T-helper 1 cell treated with Interleukin-12 subunit alpha and Interleukin-12 subunit beta and Interleukin-4 antibody, amounts not matched to agents 30 ng/mL and 1 ng/mL, for 36 hours (primary cell): Measurements from ENCODE around the gene ZNF524. TPM values are rescaled to one million over a fixed set of nuclear protein-coding genes. Genes with fewer than 3 reads are reported as not detected.

Source experiments
- intact Hi-C: fragments of 100-400 bp; cut with micrococcal nuclease; formaldehyde crosslinking; loops from one replicate; pipeline ENCODE4 v1.15.1; 2024
- total RNA-seq: library from RNA; stranded (reverse); gene quantifications from 2 replicates; pipeline ENCODE4 v1.2.3, GENCODE V29; 2022

The ZNF524 gene
- total RNA-seq, 1 donor from 2014 or later, result 21.0 TPM

DNA sequence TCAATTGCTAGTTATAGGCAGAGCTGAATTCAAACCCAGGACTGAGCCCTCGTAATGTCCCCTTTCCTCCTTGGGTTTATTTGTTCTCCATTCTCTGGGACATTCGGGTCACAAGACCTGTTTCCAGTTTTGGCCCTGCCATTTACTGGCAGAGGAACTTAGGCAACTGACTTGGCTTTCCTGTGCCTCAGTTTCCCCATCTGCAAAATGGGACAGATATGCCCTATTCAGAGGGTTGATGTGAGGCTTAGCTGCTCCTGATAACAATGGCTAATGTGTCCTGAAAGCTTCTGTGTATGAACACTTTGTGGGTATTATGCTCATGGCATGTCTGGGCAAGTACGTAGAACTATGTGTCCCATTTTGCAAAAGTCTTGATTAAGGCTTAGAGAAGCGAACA, 996 bp downstream of the ZNF524 start:
- intact Hi-C loops, result loop anchor here (10.0 kb wide), 2 partner anchors 714 to 1736 kb away; partner anchors contain the start of genes MYADM and ZSCAN5A

DNA sequence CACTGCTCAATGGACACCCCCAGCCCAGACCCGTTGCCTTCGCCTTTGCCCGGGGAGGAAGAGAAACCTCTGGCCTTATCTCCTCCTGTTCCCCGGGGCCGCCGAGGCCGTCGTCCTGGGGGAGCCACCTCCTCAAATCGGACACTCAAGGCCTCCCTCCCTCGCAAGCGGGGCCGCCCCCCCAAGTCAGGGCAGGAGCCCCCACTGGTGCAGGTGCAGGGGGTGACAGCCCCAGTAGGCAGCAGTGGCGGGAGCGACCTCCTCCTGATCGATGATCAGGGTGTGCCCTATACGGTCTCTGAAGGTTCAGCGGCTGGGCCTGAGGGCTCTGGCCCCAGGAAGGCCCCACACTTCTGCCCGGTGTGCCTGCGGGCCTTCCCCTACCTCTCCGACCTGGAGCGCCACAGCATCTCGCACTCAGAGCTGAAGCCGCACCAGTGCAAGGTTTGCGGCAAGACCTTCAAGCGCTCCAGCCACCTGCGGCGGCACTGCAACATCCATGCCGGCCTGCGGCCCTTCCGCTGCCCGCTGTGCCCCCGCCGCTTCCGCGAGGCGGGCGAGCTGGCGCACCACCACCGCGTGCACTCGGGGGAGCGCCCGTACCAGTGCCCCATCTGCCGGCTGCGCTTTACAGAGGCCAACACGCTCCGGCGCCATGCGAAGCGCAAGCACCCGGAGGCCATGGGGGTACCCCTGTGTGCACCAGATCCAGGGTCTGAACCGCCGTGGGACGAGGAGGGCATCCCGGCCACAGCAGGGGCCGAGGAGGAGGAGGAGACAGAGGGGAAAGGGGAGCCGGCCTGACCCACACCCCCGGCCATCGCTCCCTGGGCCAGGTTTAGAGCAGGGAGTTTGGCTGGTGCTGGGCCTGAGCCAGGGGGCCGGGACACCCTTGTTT, 2.3 kb downstream of the ZNF524 start:
- intact Hi-C loops, result loop anchor here (10.0 kb wide), 2 partner anchors 712 to 1738 kb away; partner anchors contain the start of genes MYADM and ZSCAN5A

DNA sequence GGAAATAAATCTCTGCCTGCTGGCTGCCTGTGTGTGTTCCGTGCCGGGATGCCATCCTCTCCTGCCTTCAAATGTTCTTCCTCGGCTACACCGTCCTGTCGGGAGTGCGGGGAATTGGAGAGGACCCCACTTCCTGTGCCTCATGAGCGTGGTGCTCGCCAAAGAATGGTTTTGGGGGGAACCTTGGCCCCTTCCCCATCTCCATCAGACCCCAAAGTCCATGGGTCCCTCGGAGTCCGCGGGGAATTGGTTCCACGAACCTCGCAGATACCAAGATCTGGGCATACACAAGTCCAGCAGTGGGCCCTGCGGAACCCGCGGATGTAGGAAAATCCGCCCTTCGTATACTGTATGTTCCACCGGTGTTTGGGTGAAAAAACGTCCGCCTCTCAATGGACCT, 3.0 kb downstream of the ZNF524 start:
- intact Hi-C loops, result loop anchor here (10.0 kb wide), 2 partner anchors 712 to 1738 kb away; partner anchors contain the start of genes MYADM and ZSCAN5A

DNA sequence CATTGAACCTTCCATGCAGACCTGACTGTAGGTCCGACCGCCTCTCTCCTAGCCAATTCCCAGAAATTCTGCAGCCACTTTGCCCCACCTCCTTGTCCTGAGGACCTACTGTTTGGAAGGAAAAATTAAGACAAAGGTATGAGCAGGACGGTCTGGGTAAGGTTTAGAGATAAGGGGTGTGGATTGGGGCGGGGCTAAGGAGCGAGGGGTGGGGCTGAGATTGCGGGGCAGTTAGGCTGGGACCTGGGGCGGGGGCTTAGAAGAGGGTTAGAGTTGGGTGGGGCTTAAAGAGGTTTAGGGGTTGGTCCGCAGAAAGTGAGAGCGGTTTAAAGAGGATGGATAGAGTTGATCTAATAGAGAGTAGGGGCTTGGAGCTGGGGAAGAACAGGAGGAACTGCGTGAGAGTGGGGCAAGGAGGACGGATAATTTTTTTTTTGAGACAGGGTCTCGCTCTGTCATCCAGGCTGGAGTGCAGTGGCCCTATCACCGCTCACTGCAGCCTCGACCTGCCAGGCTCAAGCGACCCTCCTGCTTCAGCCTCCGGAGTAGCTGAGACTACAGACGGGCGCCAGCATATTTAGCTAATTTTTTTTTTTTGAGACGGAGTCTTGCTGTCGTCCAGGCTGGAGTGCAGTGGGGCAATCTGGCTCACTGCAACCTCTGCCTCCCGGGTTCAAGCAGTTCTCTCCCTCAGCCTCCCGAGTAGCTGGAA, 3.6 kb downstream of the ZNF524 start:
- intact Hi-C loops, result loop anchor here (10.0 kb wide), 2 partner anchors 711 to 1739 kb away; partner anchors contain the start of genes MYADM and ZSCAN5A

DNA sequence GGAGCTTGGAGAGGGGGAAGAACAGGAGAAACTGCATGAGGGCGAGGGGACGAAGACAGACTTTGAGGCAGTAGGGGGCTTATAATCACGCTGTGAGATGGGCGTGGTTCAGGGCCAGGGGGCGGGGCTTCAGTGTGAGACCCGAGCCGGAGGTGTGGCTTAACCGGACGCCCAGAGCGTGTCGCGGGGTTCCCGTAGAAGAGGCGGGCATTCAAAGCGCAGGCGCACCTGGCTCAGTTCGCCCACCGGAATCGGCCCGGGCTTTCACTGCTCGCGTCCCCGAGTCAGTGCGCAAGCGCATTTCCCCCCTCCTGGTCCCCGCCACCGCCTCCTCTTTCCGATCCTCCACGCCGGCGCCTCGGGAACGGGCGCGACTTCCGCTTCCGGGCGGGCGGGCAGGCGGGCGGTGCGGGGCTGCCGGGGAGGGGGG, 5.1 kb downstream of the ZNF524 start:
- intact Hi-C loops, result loop anchor here (1.0 to 10.0 kb wide), 9 partner anchors 18 to 1740 kb away; partner anchors contain the start of genes ISOC2, MYADM, PRPF31 and TFPT

DNA sequence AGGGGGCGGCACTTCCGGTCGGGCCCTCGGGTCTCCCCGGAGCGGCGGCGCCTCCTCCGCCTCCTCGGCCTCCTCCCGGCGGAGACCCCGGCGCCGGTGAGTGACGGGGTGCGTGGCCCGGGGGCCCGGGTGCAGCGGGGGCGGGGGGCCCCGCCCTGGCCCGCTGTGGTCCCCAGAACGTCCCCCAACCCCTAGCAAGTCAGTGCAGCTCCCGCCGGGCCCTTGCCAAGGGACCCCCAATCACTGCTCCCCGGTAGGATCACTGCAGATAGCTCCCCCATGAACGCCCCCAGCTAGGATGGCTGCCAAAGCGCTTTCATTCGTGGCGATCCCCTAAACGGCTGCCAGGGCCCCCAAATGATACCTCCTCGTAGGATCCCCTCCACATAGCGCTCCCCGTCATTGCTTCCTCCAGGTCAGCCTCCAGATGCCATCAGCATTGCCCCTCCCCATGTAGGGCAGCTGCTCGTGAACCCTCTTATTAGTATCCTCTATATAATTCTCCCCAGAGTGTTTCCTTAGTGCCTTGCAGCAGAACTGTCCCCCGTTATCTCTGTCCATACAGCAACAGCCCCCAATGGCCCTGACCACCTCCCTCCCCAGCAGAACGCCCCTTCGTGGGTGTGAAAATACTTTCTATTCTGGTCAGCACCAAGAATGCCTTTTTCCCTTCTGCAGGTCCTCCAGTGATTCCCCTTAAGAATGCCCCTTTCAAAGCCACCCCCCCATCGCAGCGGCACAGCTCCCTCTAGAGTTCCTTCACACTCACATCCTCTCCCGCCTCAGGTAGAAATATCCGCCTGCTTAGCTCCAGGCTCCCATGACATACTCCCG, 5.8 kb downstream of the ZNF524 start, which contains the start of gene ZNF865:
Gene ZNF865, plus strand, starts transcription at position 11 of the 834 bp plus-strand sequence. CDS start 7,972 bp downstream, outside the sequence.
- intact Hi-C loops, result loop anchor here (1.0 to 10.0 kb wide), 11 partner anchors 8 to 1741 kb away; partner anchors contain the start of genes ISOC2, MYADM, PRPF31 and TFPT

DNA sequence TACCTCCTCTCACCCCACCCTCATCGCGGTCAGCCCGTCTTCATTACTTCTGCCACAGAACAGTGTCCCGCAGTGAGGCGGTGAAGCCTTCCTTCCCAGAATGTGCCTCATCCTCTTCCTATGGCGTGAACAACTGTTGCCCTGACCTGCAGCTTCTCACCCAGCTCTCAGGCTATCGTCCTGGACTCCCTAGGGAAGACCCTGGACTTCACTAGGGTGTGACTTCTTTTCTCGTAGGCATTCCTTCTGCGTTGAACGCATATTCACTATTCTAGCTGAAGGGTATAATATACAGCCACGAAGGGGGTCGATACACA, 6.3 kb downstream of the ZNF524 start:
- intact Hi-C loops, result loop anchor here (1.0 to 10.0 kb wide), 4 partner anchors 8 to 1742 kb away; partner anchors contain the start of genes MYADM and ZSCAN5A

DNA sequence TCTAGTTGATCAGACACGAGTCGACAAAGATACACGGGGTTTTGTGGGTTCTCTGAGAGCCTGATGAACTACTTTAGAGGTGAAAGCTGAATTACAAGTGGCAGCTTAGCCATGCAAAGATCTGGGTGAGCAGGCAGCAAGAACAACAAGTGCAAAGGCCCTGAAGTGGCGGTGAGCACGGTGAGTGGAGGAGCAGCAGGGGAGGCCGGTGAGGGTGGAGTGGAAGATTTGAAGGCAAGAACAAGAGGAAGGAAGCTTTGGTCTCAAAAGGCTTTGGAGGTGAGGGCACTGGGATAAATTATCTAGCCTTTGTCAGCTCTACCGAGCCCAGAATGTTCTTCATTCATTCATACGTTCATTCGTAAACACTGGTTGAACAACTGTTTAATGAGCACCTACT, 6.7 kb downstream of the ZNF524 start:
- intact Hi-C loops, result loop anchor here (1.0 to 10.0 kb wide), 4 partner anchors 9 to 1742 kb away; partner anchors contain the start of genes MYADM and ZSCAN5A

DNA sequence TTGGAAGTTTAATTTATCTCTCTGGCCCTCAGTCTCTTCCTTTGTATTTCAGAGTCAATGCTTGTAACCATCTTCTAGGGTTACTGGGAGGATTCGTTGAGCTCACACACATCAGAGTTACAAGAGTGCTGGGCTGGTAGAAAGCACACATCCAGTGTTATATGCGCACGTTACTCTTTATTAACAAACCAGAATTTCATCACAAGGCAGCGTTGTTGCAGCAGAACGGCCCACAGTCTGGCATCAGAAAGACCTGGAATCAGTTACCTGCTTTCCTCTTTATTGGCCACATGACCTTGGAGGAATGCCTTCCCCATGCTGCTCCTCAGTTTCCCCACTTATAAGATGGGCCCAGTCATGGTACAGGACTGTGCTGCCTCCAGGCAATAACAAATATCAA, 9.2 kb downstream of the ZNF524 start:
- intact Hi-C loops, result loop anchor here (10.0 kb wide), 2 partner anchors 705 to 1745 kb away; partner anchors contain the start of genes MYADM and ZSCAN5A

DNA sequence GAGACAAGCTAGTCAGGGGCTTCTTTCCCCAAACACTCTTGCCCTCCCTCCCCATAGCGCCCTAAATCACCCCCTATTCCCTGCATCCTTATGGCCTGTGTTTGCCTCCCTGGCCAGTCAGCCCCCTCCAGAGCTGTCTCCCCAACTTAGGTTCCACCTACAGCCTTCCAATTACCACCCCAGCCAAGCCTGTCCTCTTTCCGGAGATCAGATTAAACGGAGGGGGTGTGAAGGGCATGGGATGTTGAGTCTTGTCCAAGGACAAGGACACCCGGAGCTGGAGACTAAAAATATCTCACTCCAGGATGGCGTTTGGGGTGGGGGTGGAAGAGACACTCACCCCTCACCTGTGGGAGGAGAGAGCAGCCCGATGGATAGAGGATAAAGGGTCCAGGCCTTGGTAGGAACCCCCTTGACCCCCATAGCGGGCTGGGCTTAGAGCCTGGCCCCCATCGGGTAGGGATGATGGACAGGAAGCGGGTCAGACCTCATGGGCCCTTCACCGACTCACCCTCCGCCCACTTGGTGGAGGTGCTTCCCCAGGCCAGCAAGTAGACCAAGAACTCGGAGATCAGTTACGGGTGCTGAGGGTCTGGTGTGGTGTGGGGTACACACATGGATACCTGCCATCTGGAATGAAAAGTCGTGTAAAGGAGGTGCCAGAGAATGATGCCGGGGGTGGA, 11.4 kb downstream of the ZNF524 start:
- intact Hi-C loops, result no loop called here

DNA sequence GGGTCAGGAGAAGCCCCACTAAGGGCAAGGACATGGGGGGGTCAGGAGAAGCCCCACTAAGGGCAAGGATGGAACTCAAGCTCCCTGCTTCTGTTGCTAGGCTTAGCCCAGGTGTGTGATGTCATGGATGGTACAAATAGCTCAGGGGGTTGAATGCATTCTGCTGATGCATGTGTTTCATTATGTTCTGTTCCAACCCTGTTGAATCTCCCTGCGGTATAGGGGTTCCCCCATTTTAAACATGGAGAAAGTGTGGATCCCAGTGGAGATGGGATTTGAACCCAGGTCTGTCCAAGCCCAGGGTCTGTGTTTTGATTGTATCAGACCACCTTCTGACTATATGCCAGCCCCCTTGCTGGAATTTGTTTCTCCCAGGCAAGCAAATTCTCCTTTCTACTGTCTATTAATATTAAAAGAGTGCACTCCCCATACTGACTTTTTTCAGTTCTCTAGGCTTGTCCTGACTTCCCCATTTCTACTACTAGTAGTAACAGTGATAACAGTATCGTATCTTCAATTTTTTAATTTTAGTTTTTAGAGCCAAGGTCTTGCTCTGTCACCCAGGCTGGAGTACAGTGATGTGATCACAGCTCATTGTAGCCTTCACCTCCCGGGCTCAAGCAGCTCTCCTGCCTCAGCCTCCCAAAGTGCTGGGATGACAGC, 12.0 kb downstream of the ZNF524 start:
- intact Hi-C loops, result no loop called here

DNA sequence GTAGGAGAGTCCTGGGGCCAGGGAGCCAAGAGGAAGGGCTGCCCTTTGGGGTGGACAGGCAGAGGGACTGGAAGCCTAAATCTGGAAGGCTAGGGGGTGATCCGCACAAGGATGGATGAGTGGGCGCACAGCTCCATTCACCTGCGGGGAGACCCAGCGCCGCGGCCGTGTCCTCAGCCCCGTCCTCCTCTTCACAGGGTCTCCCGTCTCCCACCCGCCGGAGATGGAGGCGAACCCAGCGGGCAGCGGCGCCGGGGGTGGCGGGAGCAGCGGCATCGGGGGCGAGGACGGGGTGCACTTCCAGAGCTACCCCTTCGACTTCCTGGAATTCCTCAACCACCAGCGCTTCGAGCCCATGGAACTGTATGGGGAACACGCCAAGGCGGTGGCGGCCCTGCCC, 13.3 kb downstream of the ZNF524 start:
- intact Hi-C loops, result no loop called here

DNA sequence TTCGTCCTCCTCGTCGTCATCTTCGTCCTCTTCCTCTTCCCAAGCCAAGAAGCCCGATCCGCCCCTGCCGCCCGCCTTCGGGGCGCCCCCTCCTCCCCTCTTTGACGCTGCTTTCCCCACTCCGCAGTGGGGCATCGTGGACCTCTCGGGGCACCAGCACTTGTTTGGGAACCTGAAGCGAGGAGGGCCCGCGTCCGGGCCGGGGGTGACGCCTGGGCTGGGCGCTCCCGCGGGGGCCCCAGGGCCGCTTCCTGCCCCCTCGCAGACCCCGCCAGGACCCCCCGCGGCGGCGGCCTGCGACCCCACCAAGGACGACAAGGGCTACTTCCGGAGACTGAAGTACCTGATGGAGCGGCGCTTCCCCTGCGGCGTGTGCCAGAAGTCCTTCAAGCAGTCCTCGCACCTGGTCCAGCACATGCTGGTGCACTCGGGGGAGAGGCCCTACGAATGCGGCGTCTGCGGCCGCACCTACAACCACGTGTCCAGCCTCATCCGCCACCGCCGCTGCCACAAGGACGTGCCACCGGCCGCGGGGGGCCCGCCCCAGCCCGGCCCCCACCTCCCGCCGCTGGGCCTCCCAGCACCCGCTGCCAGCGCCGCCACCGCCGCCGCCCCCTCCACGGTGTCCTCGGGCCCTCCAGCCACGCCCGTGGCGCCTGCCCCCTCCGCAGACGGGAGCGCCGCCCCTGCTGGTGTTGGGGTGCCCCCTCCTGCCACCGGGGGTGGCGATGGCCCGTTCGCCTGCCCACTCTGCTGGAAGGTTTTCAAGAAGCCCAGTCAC, 14.0 kb downstream of the ZNF524 start:
- intact Hi-C loops, result no loop called here

DNA sequence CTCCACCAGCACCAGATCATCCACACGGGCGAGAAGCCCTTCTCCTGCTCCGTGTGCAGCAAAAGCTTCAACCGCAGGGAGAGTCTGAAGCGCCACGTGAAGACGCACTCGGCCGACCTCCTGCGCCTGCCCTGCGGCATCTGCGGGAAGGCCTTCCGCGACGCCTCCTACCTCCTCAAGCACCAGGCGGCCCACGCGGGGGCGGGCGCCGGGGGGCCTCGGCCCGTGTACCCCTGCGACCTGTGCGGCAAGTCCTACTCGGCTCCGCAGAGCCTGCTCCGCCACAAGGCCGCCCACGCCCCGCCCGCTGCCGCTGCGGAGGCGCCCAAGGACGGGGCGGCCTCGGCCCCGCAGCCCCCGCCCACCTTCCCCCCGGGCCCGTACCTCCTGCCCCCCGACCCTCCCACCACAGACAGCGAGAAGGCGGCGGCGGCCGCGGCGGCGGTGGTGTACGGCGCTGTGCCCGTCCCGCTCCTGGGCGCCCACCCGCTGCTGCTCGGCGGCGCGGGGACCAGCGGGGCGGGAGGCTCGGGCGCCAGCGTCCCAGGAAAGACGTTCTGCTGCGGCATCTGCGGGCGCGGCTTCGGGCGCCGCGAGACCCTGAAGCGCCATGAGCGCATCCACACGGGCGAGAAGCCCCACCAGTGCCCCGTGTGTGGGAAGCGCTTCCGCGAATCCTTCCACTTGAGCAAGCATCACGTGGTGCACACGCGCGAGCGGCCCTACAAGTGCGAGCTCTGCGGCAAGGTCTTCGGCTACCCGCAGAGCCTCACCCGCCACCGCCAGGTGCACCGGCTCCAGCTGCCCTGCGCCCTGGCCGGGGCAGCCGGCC, 14.8 kb downstream of the ZNF524 start:
- intact Hi-C loops, result no loop called here

DNA sequence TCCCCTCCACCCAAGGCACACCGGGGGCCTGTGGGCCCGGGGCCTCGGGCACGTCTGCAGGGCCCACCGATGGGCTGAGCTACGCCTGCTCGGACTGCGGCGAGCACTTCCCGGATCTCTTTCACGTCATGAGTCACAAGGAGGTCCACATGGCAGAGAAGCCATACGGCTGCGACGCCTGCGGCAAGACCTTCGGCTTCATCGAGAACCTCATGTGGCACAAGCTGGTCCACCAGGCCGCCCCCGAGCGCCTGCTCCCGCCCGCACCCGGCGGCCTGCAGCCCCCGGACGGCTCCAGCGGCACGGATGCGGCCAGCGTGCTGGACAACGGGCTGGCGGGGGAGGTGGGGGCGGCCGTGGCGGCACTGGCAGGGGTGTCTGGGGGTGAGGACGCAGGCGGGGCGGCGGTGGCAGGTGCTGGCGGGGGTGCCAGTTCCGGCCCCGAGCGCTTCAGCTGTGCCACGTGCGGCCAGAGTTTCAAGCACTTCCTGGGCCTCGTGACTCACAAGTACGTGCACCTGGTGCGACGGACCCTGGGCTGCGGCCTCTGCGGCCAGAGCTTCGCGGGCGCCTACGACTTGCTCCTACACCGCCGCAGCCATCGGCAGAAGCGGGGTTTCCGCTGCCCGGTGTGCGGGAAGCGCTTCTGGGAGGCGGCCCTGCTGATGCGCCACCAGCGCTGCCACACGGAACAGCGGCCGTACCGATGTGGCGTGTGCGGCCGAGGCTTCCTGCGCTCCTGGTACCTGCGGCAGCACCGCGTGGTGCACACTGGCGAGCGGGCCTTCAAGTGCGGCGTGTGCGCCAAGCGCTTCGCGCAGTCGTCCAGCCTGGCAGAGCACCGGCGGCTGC, 15.7 kb downstream of the ZNF524 start:
- intact Hi-C loops, result no loop called here

DNA sequence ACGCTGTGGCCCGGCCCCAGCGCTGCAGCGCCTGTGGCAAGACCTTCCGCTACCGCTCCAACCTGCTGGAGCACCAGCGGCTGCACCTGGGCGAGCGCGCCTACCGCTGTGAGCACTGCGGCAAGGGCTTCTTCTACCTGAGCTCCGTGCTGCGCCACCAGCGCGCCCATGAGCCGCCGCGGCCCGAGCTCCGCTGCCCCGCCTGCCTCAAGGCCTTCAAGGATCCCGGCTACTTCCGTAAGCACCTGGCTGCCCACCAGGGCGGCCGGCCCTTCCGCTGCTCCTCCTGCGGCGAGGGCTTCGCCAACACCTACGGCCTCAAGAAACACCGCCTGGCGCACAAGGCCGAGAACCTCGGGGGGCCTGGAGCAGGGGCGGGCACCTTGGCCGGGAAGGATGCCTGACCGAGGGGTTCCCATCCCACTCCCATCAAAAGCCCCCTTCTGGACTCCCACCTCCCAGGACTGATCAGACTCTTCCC, 16.3 kb downstream of the ZNF524 start:
- intact Hi-C loops, result no loop called here

DNA sequence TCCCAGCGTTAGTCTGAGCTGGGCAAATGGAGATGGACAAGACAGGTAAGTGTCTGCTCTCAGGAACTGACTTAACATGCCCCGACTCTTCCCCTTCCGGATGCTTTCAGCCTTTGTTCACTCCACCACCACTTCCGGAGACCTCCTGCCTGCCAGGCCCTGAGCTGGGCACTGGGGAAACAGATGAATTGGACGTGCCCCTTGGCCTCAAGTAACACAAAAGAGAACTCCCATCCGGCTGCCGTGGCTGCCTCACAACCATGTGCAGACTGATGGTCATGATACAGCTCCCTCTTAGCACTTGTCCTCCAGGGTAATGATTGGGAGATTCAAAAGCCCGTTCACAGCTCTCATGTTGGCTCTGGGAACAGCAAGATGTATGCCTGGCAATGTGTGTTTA, 17.3 kb downstream of the ZNF524 start:
- intact Hi-C loops, result no loop called here
